H9 (cell line): Measurements from ENCODE around the gene SDR42E2. TPM values are rescaled to one million over a fixed set of nuclear protein-coding genes. Genes with fewer than 3 reads are reported as not detected.
"Not testable (repeated sequence)": the region's sequence is repeated elsewhere in the genome, so short reads cannot be mapped to it uniquely, and the experiment has no call there.

Source experiments
- DNase-seq: peaks from one replicate; pipeline ENCODE4 v3.0.0-alpha.2; 2017
- H2AFZ ChIP-seq: one replicate; pipeline ENCODE4 v1.6.1; 2013; ENCODE audit warnings: mild to moderate bottlenecking, low read length, control low read depth, moderate library complexity
- H2AK5ac ChIP-seq: 2 replicates; pipeline ENCODE4 v1.6.1; 2013; ENCODE audit warnings: low read length, control low read depth, mixed read lengths; ENCODE audit not compliant: insufficient read length
- H2BK120ac ChIP-seq: one replicate; pipeline ENCODE4 v1.6.1; 2013; ENCODE audit warnings: low read depth, mild to moderate bottlenecking, low read length, control low read depth, inconsistent platforms; ENCODE audit not compliant: poor library complexity, severe bottlenecking
- H2BK12ac ChIP-seq: 2 replicates; pipeline ENCODE4 v1.6.1; 2013; ENCODE audit warnings: low read length, control low read depth, mixed read lengths, low read depth; ENCODE audit not compliant: insufficient read length
- H2BK15ac ChIP-seq: 2 replicates; pipeline ENCODE4 v1.6.1; 2013; ENCODE audit warnings: low read depth, low read length, control low read depth
- H2BK20ac ChIP-seq: one replicate; pipeline ENCODE4 v1.6.1; 2013; ENCODE audit warnings: low read depth, mild to moderate bottlenecking, low read length, control low read depth, inconsistent platforms; ENCODE audit not compliant: poor library complexity, severe bottlenecking
- H2BK5ac ChIP-seq: 2 replicates; pipeline ENCODE4 v1.6.1; 2013; ENCODE audit warnings: low read length, control low read depth, mixed read lengths; ENCODE audit not compliant: insufficient read length
- H3K14ac ChIP-seq: 2 replicates; pipeline ENCODE4 v1.6.1; 2013; ENCODE audit warnings: low read length, control low read depth; ENCODE audit not compliant: insufficient read depth
- H3K18ac ChIP-seq: 2 replicates; pipeline ENCODE4 v1.6.1; 2013; ENCODE audit warnings: low read depth, mild to moderate bottlenecking, mixed read lengths, low read length, control low read depth; ENCODE audit not compliant: insufficient read length
- H3K23ac ChIP-seq: 2 replicates; pipeline ENCODE4 v1.6.1; 2013; ENCODE audit warnings: low read length, control low read depth, mixed read lengths, low read depth; ENCODE audit not compliant: insufficient read length
- H3K23me2 ChIP-seq: 2 replicates; pipeline ENCODE4 v1.6.1; 2013; ENCODE audit warnings: low read depth, mild to moderate bottlenecking, mixed read lengths, low read length, control low read depth; ENCODE audit not compliant: insufficient read length, poor library complexity, severe bottlenecking
- H3K27ac ChIP-seq: 2 replicates; pipeline ENCODE4 v1.5.1; 2013; ENCODE audit warnings: low read length, control low read depth, mixed read lengths, low read depth; ENCODE audit not compliant: insufficient read length
- H3K27me3 ChIP-seq: 2 replicates; pipeline ENCODE4 v1.6.1; 2013; ENCODE audit warnings: low read length, control low read depth, inconsistent platforms; ENCODE audit not compliant: insufficient read depth
- H3K4ac ChIP-seq: 2 replicates; pipeline ENCODE4 v1.6.1; 2013; ENCODE audit warnings: low read depth, mild to moderate bottlenecking, control low read depth, inconsistent platforms, low read length, moderate library complexity
- H3K4me1 ChIP-seq: 2 replicates; pipeline ENCODE4 v1.6.1; 2013; ENCODE audit warnings: low read length, control low read depth, inconsistent platforms; ENCODE audit not compliant: insufficient read depth
- H3K4me2 ChIP-seq: 2 replicates; pipeline ENCODE4 v1.6.1; 2013; ENCODE audit warnings: low read length, control low read depth, mixed read lengths; ENCODE audit not compliant: insufficient read length, insufficient read depth
- H3K56ac ChIP-seq: 2 replicates; pipeline ENCODE4 v1.6.1; 2013; ENCODE audit warnings: low read depth, mild to moderate bottlenecking, mixed read lengths, low read length, control low read depth; ENCODE audit not compliant: insufficient read length
- H3K79me1 ChIP-seq: 2 replicates; pipeline ENCODE4 v1.6.1; 2013; ENCODE audit warnings: low read depth, mild to moderate bottlenecking, moderate library complexity, low read length, control low read depth, inconsistent platforms; ENCODE audit not compliant: insufficient read depth, poor library complexity, severe bottlenecking
- H3K79me2 ChIP-seq: 2 replicates; pipeline ENCODE4 v1.6.1; 2013; ENCODE audit warnings: low read length, control low read depth, inconsistent platforms; ENCODE audit not compliant: insufficient read depth
- H3K9ac ChIP-seq: 2 replicates; pipeline ENCODE4 v1.6.1; 2013; ENCODE audit warnings: low read length, control low read depth, mixed read lengths; ENCODE audit not compliant: insufficient read length; ENCODE audit errors: extremely low read depth
- H3K9me3 ChIP-seq: one replicate; pipeline ENCODE4 v1.6.1; 2013; ENCODE audit warnings: low read depth, low read length, inconsistent platforms; ENCODE audit not compliant: control insufficient read depth
- H3T11ph ChIP-seq: one replicate; pipeline ENCODE4 v1.6.1; 2013; ENCODE audit warnings: mild to moderate bottlenecking, low read length, control low read depth, inconsistent platforms
- H4K20me1 ChIP-seq: one replicate; pipeline ENCODE4 v1.6.1; 2013; ENCODE audit not compliant: control insufficient read depth, insufficient read length, insufficient read depth
- H4K5ac ChIP-seq: 2 replicates; pipeline ENCODE4 v1.6.1; 2013; ENCODE audit warnings: low read depth, mild to moderate bottlenecking, mixed read lengths, low read length, control low read depth; ENCODE audit not compliant: insufficient read length
- H4K8ac ChIP-seq: replicated peaks from 2 replicates; pipeline ENCODE4 v1.6.1; 2013; ENCODE audit warnings: low read length, control low read depth, mixed read lengths, low read depth; ENCODE audit not compliant: insufficient read length
- H4K91ac ChIP-seq: 2 replicates; pipeline ENCODE4 v1.6.1; 2013; ENCODE audit warnings: low read depth, mild to moderate bottlenecking, moderate library complexity, mixed read lengths, low read length, control low read depth; ENCODE audit not compliant: insufficient read length
- H3K27ac Mint-ChIP-seq, 3 experiments: 2 replicates in 2 of 3; 3 replicates in 1 of 3; pipeline ENCODE4 v1.8.0; 2020 to 2021; ENCODE audit warnings: mixed read lengths in 3 of 3, mild to moderate bottlenecking in 1 of 3, moderate library complexity in 1 of 3
- H3K27me3 Mint-ChIP-seq: 2 replicates; pipeline ENCODE4 v1.8.0; 2021; ENCODE audit warnings: low read depth, mild to moderate bottlenecking, moderate library complexity, mixed read lengths
- H3K36me3 Mint-ChIP-seq, 3 experiments: 2 replicates in 2 of 3; 3 replicates in 1 of 3; pipeline ENCODE4 v1.8.0; 2020 to 2021; ENCODE audit warnings: low read depth in 3 of 3, mixed read lengths in 3 of 3; ENCODE audit not compliant: insufficient read depth in 1 of 3
- H3K4me1 Mint-ChIP-seq, 2 experiments: 2 replicates each; pipeline ENCODE4 v1.8.0; 2020; ENCODE audit warnings: mixed read lengths in 2 of 2
- H3K4me3 Mint-ChIP-seq, 2 experiments: 2 replicates in 1 of 2; 3 replicates in 1 of 2; pipeline ENCODE4 v1.8.0; 2020 to 2021; ENCODE audit warnings: mild to moderate bottlenecking in 2 of 2, mixed read lengths in 2 of 2, moderate library complexity in 1 of 2
- H3K9me3 Mint-ChIP-seq, 2 experiments: 2 replicates in 1 of 2; 3 replicates in 1 of 2; pipeline ENCODE4 v1.8.0; 2020; ENCODE audit warnings: mild to moderate bottlenecking in 2 of 2, mixed read lengths in 2 of 2, moderate library complexity in 1 of 2
- WGBS: extraction: QIAGEN DNeasy Blood & Tissue Kit; methylation state at CpG from one replicate; pipeline ENCODE4 v1.1.7; 2013; ENCODE audit warnings: missing lambda C conversion rate, low lambda C conversion rate, mixed read lengths; ENCODE audit not compliant: insufficient read length; ENCODE audit errors: extremely low coverage; 5-methylcytosine and 5-hydroxymethylcytosine counted together
- total RNA-seq: library from RNA; stranded (reverse); gene quantifications from 2 replicates; pipeline ENCODE4 v1.2.1, GENCODE V29; 2021
- TF ChIP-seq, protein P1 (sequence below): fragments of 200-600 bp; sonication (generic); conservative IDR thresholded peaks from 3 replicates; pipeline ENCODE4 v1.8.0; 2021; ENCODE audit warnings: antibody characterized with exemption, mild to moderate bottlenecking

The SDR42E2 gene
- total RNA-seq, 1 experiment from 2014 or later, result 0.09 TPM

DNA sequence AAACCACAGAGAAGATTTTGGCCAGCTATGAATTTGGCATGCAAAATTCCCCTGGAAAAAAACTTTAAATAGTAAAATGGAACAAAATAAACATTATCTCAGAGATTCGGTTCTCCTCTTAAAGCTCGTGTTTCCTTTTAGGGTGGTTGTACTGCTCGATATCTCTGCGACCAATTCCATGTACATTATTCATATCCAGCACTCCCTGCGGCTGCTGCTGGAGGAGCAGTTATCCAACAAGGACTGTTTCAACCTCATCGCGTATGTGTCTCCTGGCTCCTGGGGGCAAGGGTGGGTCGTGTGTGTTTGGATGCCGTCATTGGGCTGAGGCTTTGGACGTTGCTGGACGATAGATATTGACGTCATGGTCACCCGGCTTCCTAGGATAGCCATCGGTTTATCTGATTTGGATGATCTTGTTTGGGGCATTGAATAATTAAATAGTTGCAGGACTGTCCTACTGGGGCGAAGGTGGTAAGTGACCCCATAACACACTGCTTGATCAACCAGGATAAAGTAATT is 36.2 kb upstream of the SDR42E2 start:
- Mint-ChIP-seq H3K36me3 (no peaks in the 10 kb centered on the region), H3K27me3 (peaks cover 22% of the 10 kb centered on the region), H3K4me1 (peaks cover 0 to 2% of the 10 kb centered on the region in 2 experiments; a peak in 1 of 4 replicates), H3K4me3 (no peak overlapping the region), H3K27ac (no peak overlapping the region), H3K9me3 (no peaks in the 10 kb centered on the region; a peak in 1 of 5 replicates)
- Histone ChIP-seq H4K20me1 (no peaks in the 10 kb centered on the region), H3K23ac (no peak overlapping the region), H2BK5ac (no peak overlapping the region), H3K9me3 (no peaks in the 10 kb centered on the region), H4K8ac (no peak overlapping the region), H4K5ac (no peak overlapping the region), H3K4ac (no peak overlapping the region), H4K91ac (no peak overlapping the region), H2BK12ac (no peak overlapping the region), H3K23me2 (no peaks in the 10 kb centered on the region), H2AFZ (no peak overlapping the region), H3K14ac (no peak overlapping the region), H2BK15ac (no peak overlapping the region), H3T11ph (no peak overlapping the region), H3K79me2 (no peaks in the 10 kb centered on the region), H3K18ac (no peak overlapping the region), H2BK120ac (no peak overlapping the region), H3K79me1 (no peaks in the 10 kb centered on the region), H2AK5ac (no peak overlapping the region), H3K27ac (no peak overlapping the region), H3K56ac (no peak overlapping the region), H3K4me2 (no peak overlapping the region), H3K27me3 (no peaks in the 10 kb centered on the region), H3K4me1 (no peaks in the 10 kb centered on the region), H2BK20ac (no peak overlapping the region), H3K9ac (no peak overlapping the region)
- DNase-seq, result no peak
- WGBS, result no CpG with 5 or more reads among the region's 15 CpGs
- TF ChIP-seq, protein P1, sequence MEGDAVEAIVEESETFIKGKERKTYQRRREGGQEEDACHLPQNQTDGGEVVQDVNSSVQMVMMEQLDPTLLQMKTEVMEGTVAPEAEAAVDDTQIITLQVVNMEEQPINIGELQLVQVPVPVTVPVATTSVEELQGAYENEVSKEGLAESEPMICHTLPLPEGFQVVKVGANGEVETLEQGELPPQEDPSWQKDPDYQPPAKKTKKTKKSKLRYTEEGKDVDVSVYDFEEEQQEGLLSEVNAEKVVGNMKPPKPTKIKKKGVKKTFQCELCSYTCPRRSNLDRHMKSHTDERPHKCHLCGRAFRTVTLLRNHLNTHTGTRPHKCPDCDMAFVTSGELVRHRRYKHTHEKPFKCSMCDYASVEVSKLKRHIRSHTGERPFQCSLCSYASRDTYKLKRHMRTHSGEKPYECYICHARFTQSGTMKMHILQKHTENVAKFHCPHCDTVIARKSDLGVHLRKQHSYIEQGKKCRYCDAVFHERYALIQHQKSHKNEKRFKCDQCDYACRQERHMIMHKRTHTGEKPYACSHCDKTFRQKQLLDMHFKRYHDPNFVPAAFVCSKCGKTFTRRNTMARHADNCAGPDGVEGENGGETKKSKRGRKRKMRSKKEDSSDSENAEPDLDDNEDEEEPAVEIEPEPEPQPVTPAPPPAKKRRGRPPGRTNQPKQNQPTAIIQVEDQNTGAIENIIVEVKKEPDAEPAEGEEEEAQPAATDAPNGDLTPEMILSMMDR, result no peak

DNA sequence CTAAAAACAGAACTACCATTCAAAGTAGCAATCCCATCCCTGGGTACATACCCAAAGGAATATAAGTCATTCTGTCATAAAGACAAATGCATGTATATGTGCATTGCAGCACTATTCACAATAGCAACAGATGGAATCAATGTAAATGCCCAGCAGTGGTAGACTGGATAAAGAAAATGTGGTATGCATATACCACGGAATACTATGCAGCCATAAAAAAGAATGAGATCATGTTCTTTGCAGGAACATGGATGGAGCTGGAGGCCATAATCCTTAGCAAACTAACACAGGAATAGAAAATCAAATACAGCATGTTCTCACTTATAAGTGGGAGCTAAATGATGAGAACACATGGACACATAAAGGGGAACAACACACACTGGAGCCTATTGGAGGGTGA is 33.8 kb upstream of the SDR42E2 start:
- H2BK12ac ChIP-seq, H2BK15ac ChIP-seq, H3K4me1 Mint-ChIP-seq, H3K56ac ChIP-seq, H3T11ph ChIP-seq, H2AK5ac ChIP-seq, H3K4ac ChIP-seq, H2AFZ ChIP-seq, H3K23ac ChIP-seq, H3K27ac ChIP-seq, H2BK20ac ChIP-seq, H3K14ac ChIP-seq, H3K4me1 ChIP-seq, DNase-seq, H4K20me1 ChIP-seq, H4K5ac ChIP-seq, H3K79me2 ChIP-seq, H2BK5ac ChIP-seq, H3K9ac ChIP-seq, H3K79me1 ChIP-seq, H3K23me2 ChIP-seq, H3K9me3 ChIP-seq, H3K9me3 Mint-ChIP-seq, H3K18ac ChIP-seq, H3K27ac Mint-ChIP-seq, H3K4me2 ChIP-seq, H2BK120ac ChIP-seq, H4K8ac ChIP-seq, H3K36me3 Mint-ChIP-seq, H3K4me3 Mint-ChIP-seq, H4K91ac ChIP-seq, H3K27me3 ChIP-seq: not testable (repeated sequence)
- H3K27me3 Mint-ChIP-seq, result peaks cover 16% of the 10 kb centered on the region
- WGBS, result no CpG with 5 or more reads among the region's 1 CpG
